IMR-90 (cell line): ENCODE data around the gene CRYBB2. TPM values are rescaled to one million over a fixed set of nuclear protein-coding genes. Genes with fewer than 3 reads are reported as not detected.
"Not testable (repeated sequence)": the region's sequence is repeated elsewhere in the genome, so short reads cannot be mapped to it uniquely, and the experiment has no call there.

Experiments used
- ATAC-seq: fragments of 200-7000 bp; cut with Tn5 transposase; 2 replicates; pipeline ENCODE4 v1.9.1; 2020; ENCODE audit warnings: low read depth, mild to moderate bottlenecking, moderate library complexity
- BruUV-seq: library from RNA; stranded (reverse); fragments of 400-500 nt; replicated peaks from 2 replicates; lab custom pipeline; 2021; lab: Mats Ljungman, UMichigan
- CTCF ChIA-PET: fragments of 300-600 bp; formaldehyde crosslinking; extraction: SDS; loops from one replicate; lab custom pipeline; 2021; ENCODE audit warnings: antibody characterized with exemption; lab: Yijun Ruan, JAX
- POLR2A ChIA-PET: fragments of 300-600 bp; sonication (Branson Sonifier 250); formaldehyde crosslinking; loops from one replicate; lab custom pipeline; 2022; ENCODE audit warnings: antibody characterized with exemption; ENCODE audit not compliant: unreplicated experiment; lab: Charles Lee
- DNase-seq: peaks from one replicate; pipeline ENCODE4 v3.0.0; 2013
- H2AFZ ChIP-seq: replicated peaks from 2 replicates; pipeline ENCODE3; 2013; ENCODE audit warnings: low read length, mild to moderate bottlenecking; ENCODE audit not compliant: poor library complexity
- H2AK5ac ChIP-seq: 2 replicates; pipeline ENCODE4 v1.6.1; 2013; ENCODE audit warnings: low read depth, low read length, inconsistent platforms
- H2AK9ac ChIP-seq: replicated peaks from 2 replicates; pipeline ENCODE3; 2013; ENCODE audit warnings: mild to moderate bottlenecking, low read depth, low read length, moderate library complexity; ENCODE audit not compliant: poor library complexity
- H2BK120ac ChIP-seq: 2 replicates; pipeline ENCODE4 v1.6.1; 2013; ENCODE audit warnings: low read depth, low read length, inconsistent platforms
- H2BK15ac ChIP-seq: 3 replicates; pipeline ENCODE4 v1.6.1; 2013; ENCODE audit warnings: low read depth, low read length, inconsistent platforms
- H2BK20ac ChIP-seq: 2 replicates; pipeline ENCODE4 v1.6.1; 2013; ENCODE audit warnings: low read depth, mild to moderate bottlenecking, inconsistent platforms, low read length, moderate library complexity
- H2BK5ac ChIP-seq: 2 replicates; pipeline ENCODE4 v1.6.1; 2013; ENCODE audit warnings: mild to moderate bottlenecking, low read depth, low read length, inconsistent platforms; ENCODE audit not compliant: poor library complexity, severe bottlenecking
- H3K14ac ChIP-seq: replicated peaks from 2 replicates; pipeline ENCODE4 v1.6.1; 2013; ENCODE audit warnings: low read depth, low read length, inconsistent platforms
- H3K18ac ChIP-seq: 2 replicates; pipeline ENCODE4 v1.6.1; 2013; ENCODE audit warnings: low read depth, low read length, control low read depth
- H3K23ac ChIP-seq: 2 replicates; pipeline ENCODE4 v1.6.1; 2013; ENCODE audit warnings: low read depth, low read length, inconsistent platforms
- H3K27ac ChIP-seq: 2 replicates; pipeline ENCODE4 v1.5.1; 2013; ENCODE audit warnings: mild to moderate bottlenecking, control low read depth, low read length; ENCODE audit not compliant: insufficient read depth
- H3K27me3 ChIP-seq: 2 replicates; pipeline ENCODE4 v1.6.1; 2013; ENCODE audit warnings: low read length; ENCODE audit not compliant: control insufficient read depth, insufficient read depth
- H3K36me3 ChIP-seq: 2 replicates; pipeline ENCODE4 v1.6.1; 2013; ENCODE audit warnings: low read length, mixed read lengths; ENCODE audit not compliant: control insufficient read depth, insufficient read depth
- H3K4ac ChIP-seq: 2 replicates; pipeline ENCODE4 v1.6.1; 2013; ENCODE audit warnings: low read depth, low read length, inconsistent platforms
- H3K4me1 ChIP-seq: 2 replicates; pipeline ENCODE4 v1.6.1; 2013; ENCODE audit warnings: low read length, mixed read lengths; ENCODE audit not compliant: control insufficient read depth, insufficient read depth
- H3K4me2 ChIP-seq: 2 replicates; pipeline ENCODE4 v1.6.1; 2013; ENCODE audit warnings: low read depth, mild to moderate bottlenecking, control low read depth, low read length, moderate library complexity
- H3K4me3 ChIP-seq: 2 replicates; pipeline ENCODE4 v1.5.1; 2013; ENCODE audit warnings: low read depth, mild to moderate bottlenecking, control low read depth, low read length, moderate library complexity; ENCODE audit not compliant: insufficient read depth
- H3K56ac ChIP-seq: 2 replicates; pipeline ENCODE4 v1.6.1; 2013; ENCODE audit warnings: low read length, inconsistent platforms; ENCODE audit not compliant: insufficient read depth; ENCODE audit errors: extremely low read depth
- H3K79me1 ChIP-seq, 2 experiments: 2 replicates each; pipeline ENCODE4 v1.6.1; 2013; ENCODE audit warnings: low read length in 2 of 2, inconsistent platforms in 1 of 2, low read depth in 1 of 2
- H3K9ac ChIP-seq: 2 replicates; pipeline ENCODE4 v1.6.1; 2013; ENCODE audit warnings: low read depth, low read length, control low read depth
- H3K9me1 ChIP-seq: 2 replicates; pipeline ENCODE4 v1.6.1; 2013; ENCODE audit warnings: low read length, inconsistent platforms; ENCODE audit not compliant: insufficient read depth
- H3K9me3 ChIP-seq: 2 replicates; pipeline ENCODE4 v1.6.1; 2013; ENCODE audit warnings: low read length; ENCODE audit not compliant: control insufficient read depth, insufficient read depth
- H4K20me1 ChIP-seq: 2 replicates; pipeline ENCODE4 v1.6.1; 2013; ENCODE audit warnings: low read length, inconsistent platforms; ENCODE audit not compliant: insufficient read depth
- H4K5ac ChIP-seq: 2 replicates; pipeline ENCODE4 v1.6.1; 2013; ENCODE audit warnings: mild to moderate bottlenecking, low read depth, low read length, control low read depth
- H4K8ac ChIP-seq, 2 experiments: 2 replicates each; pipeline ENCODE4 v1.6.1; 2013; ENCODE audit warnings: low read depth in 2 of 2, low read length in 2 of 2, control low read depth in 1 of 2, inconsistent platforms in 1 of 2
- H4K91ac ChIP-seq: 2 replicates; pipeline ENCODE4 v1.6.1; 2013; ENCODE audit warnings: low read depth, low read length, inconsistent platforms; ENCODE audit not compliant: insufficient read depth
- WGBS, 2 experiments: methylation state at CpG; one replicate each; pipeline versions ENCODE4 v1.1.5 to v1.1.7; 2013; ENCODE audit warnings: missing lambda C conversion rate in 2 of 2; ENCODE audit not compliant: insufficient read length in 1 of 2; ENCODE audit errors: extremely low coverage in 2 of 2; 5-methylcytosine and 5-hydroxymethylcytosine counted together
- dilution Hi-C: fragments of 300-500 bp; cut with HindIII; formaldehyde crosslinking; loops from one replicate; pipeline ENCODE4 v1.14.3; 2018; ENCODE audit warnings: low sequenced_read_pairs; ENCODE audit not compliant: unreplicated experiment
- in situ Hi-C: fragments of 300-500 bp; cut with MboI; formaldehyde crosslinking; loops from 3 replicates; pipeline ENCODE4 v1.14.3; 2019; ENCODE audit warnings: low sequenced_read_pairs, inconsistent platforms, mixed read lengths
- intact Hi-C: fragments of 100-400 bp; cut with micrococcal nuclease; formaldehyde crosslinking; loops from 2 replicates; pipeline ENCODE4 v1.10.0; 2022
- microRNA-seq, 2 experiments: library from miRNA; stranded (forward) in 1 of 2; unstranded in 1 of 2; fragments of 10-50 nt in 1 of 2; fragments of <30 nt in 1 of 2; gene quantifications in 1 of 2; microRNA quantifications in 1 of 2; one replicate each; pipeline versions ENCODE3 to v1.1.0; 2013 to 2020; ENCODE audit not compliant: insufficient read depth in 1 of 2, insufficient read length in 1 of 2, unreplicated experiment in 1 of 2
- polyA plus RNA-seq, 3 experiments: library from polyadenylated mRNA; depleted of rRNA; stranded (reverse); fragments of >200 nt; gene quantifications; 2 replicates each; pipeline ENCODE4 v1.2.3, GENCODE V29; 2012; ENCODE audit warnings: low replicate concordance in 1 of 3
- small RNA-seq, 5 experiments: library from RNA; depleted of rRNA; stranded (forward); fragments of <200 nt; gene quantifications; one replicate each; pipeline ENCODE3, GENCODE V24; 2012
- total RNA-seq: library from RNA; depleted of rRNA; stranded (reverse); fragments of >200 nt; gene quantifications from 2 replicates; pipeline ENCODE4 v1.2.3, GENCODE V29; 2012; rRNA removed

CRYBB2 gene
- total and polyA plus RNA-seq, 2 of the 4 experiments (the other 2 are of a cell fraction), result not detected

DNA sequence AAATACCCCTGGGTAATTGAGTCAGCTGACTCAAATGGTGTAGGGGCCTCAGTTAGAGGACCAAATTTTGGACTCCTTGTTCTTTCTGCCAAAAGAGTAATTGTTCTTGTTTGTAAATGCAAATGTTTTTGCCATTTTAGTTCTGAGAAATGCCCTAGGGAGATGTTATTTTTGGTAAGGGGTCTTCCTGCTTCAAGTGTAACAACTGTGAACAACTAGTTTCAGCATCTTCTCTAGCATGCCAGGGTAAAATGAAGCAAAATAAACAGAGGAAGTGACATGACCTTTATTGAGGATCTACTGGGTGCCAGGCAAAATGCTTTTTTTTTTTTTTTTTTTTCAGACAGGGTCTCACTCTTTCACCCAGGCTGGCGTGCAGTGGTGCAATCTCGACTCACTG is 60.7 kb downstream of the CRYBB2 start:
- intact Hi-C loops, result loop anchor here (5.0 kb wide), 1 partner anchor 242 kb away; no protein-coding TSS in a partner anchor
- H2AK9ac ChIP-seq, H3K56ac ChIP-seq, H4K20me1 ChIP-seq, H3K79me1 ChIP-seq, H4K8ac ChIP-seq, H3K23ac ChIP-seq, H3K4me2 ChIP-seq, H2AK5ac ChIP-seq, H2BK5ac ChIP-seq, H3K14ac ChIP-seq, H2BK20ac ChIP-seq, CTCF ChIA-PET, H4K5ac ChIP-seq, BruUV-seq, H3K36me3 ChIP-seq, ATAC-seq, H3K9me3 ChIP-seq, DNase-seq, H2BK120ac ChIP-seq, H3K9ac ChIP-seq, H3K18ac ChIP-seq, H4K91ac ChIP-seq, H3K4me3 ChIP-seq, H2AFZ ChIP-seq, H3K9me1 ChIP-seq, in situ Hi-C loops, H3K4ac ChIP-seq, H3K4me1 ChIP-seq, H3K27ac ChIP-seq, dilution Hi-C loops, H2BK15ac ChIP-seq: not testable (repeated sequence)
- POLR2A ChIA-PET, result interaction anchor here (0.6 kb wide), 1 partner anchor 1720 kb away, joined by 7 read pairs; no protein-coding TSS in a partner anchor
- WGBS, 2 experiments, result no CpG with 5 or more reads among the region's 2 CpGs
- peaks cover 31% of the 10 kb centered on the region for H3K27me3 ChIP-seq

Small RNAs within 50 kb of the gene (microRNA-seq; reads per million reads assigned to microRNA genes)
- gene Z99916.2 (ENCODE audit: insufficient read depth, insufficient read length), result not detected

Small RNAs within 50 kb of the gene (small RNA-seq; reads per million reads assigned to genes)
- gene Z99916.2, result 0 reads per million in 5 experiments

Other genes starting within 250 kb of the CRYBB2 start
- gene CRYBB3, start 19.8 kb upstream of the CRYBB2 start, total RNA-seq, result not detected in 2 replicates
- gene CRYBB3, start 19.8 kb upstream of the CRYBB2 start, polyA plus RNA-seq (2012; rRNA removed), result not detected in 2 replicates